ENCODE data around the gene RAB30.

DNA sequence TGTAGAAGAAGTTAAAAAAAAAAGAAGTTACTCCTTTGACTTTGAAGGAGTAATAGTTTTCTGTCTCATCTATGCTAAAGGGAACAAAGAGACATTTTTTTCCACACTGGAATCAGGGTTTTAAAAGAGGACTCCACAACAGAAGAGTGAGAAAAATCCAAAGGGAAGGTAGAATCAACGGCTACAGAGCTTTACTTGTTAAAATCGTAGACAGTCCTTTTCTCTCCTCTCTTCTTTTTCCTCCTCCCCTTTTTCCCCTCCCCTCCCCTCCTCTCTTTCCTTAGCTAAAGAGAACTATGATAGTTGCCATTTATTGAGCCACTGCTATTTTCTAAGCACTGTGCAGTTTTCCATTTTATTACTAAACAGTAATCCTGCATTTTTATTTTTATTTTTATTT, 141.0 kb downstream of the RAB30 start:
- TF ChIP-seq CTCF (IDR thresholded peaks at IDR 0.05; ENCODE audit: low read length) (no peak), EZH2 (optimal IDR thresholded peaks at IDR 0.05; ENCODE audit: low read depth, low read length) (no peak), EZH2phosphoT487 (IDR thresholded peaks at IDR 0.05; ENCODE audit: low read length) (no peak)

Data from MM.1S (cell line).